AG04449 (cell line): ENCODE data around the gene SCYL3.

Experiments used
- CTCF ChIA-PET: fragments of 350-600 bp; formaldehyde crosslinking; extraction: SDS; loops from one replicate; lab custom pipeline; 2021; ENCODE audit warnings: antibody characterized with exemption; lab: Yijun Ruan, JAX
- POLR2A ChIA-PET: fragments of 400-600, 350-600 bp; formaldehyde crosslinking; extraction: SDS; loops from one replicate; lab custom pipeline; 2020; ENCODE audit warnings: antibody characterized with exemption, inconsistent platforms; lab: Yijun Ruan, JAX
- DNase-seq: peaks from one replicate; pipeline ENCODE4 v3.0.0-alpha.2; 2010; ENCODE audit warnings: low read depth, low spot score
- H3K4me3 ChIP-seq: 2 replicates; pipeline ENCODE4 v1.5.1; 2011; ENCODE audit warnings: low read depth, mild to moderate bottlenecking, control low read depth, low read length
- CTCF ChIP-seq: IDR thresholded peaks from one replicate; pipeline ENCODE4 v1.5.1; 2011; ENCODE audit warnings: mild to moderate bottlenecking, moderate library complexity, low read length, control low read depth, inconsistent platforms; ENCODE audit not compliant: insufficient read depth; ENCODE audit errors: missing control alignments

SCYL3 gene

GRCh38 chr1:169915150-169915549 lies 21.5 kb upstream of the SCYL3 start:
- no peak for DNase-seq
- no peak overlapping the region for H3K4me3 ChIP-seq
- POLR2A ChIA-PET, result no interaction called here
- no peak for TF ChIP-seq CTCF
- CTCF ChIA-PET, result interaction anchor here (6.5 kb wide), 1 partner anchor 13 kb away, joined by 39 read pairs; no protein-coding TSS in a partner anchor

GRCh38 chr1:169914531-169914930 lies 20.8 kb upstream of the SCYL3 start:
- TF ChIP-seq CTCF, result no peak
- CTCF ChIA-PET, result interaction anchor here (6.5 kb wide), 1 partner anchor 13 kb away, joined by 39 read pairs; no protein-coding TSS in a partner anchor
- H3K4me3 ChIP-seq, result no peak overlapping the region
- DNase-seq, result no peak
- POLR2A ChIA-PET, result no interaction called here

- CTCF ChIA-PET, result interaction anchor here (1.1 to 1.7 kb wide), 2 partner anchors 8 to 19 kb away, joined by 3 to 6 read pairs; no protein-coding TSS in a partner anchor
- no peak for TF ChIP-seq CTCF
- H3K4me3 ChIP-seq, result no peak overlapping the region
- DNase-seq, result no peak
- POLR2A ChIA-PET, result no interaction called here
Observed at GRCh38 chr1:169909499-169909898, 15.8 kb upstream of the SCYL3 start.

- DNase-seq, result no peak
- ChIA-PET CTCF (interaction anchor here (1.1 kb wide), 1 partner anchor 22 kb away, joined by 3 read pairs; no protein-coding TSS in a partner anchor), POLR2A (interaction anchor here (1.3 kb wide), 1 partner anchor 13 kb away, joined by 5 read pairs; the partner anchor contains the start of gene SCYL3)
- no peak overlapping the region for H3K4me3 ChIP-seq
- no peak for TF ChIP-seq CTCF
Observed at GRCh38 chr1:169906938-169907337, 13.2 kb upstream of the SCYL3 start.

- CTCF ChIA-PET, result no interaction called here
- POLR2A ChIA-PET, result no interaction called here
- H3K4me3 ChIP-seq, result no peak overlapping the region
- no peak for TF ChIP-seq CTCF
- DNase-seq, result no peak
Observed at GRCh38 chr1:169904834-169905233, 11.1 kb upstream of the SCYL3 start.

GRCh38 chr1:169902751-169903150 lies 9.1 kb upstream of the SCYL3 start:
- TF ChIP-seq CTCF, result no peak
- H3K4me3 ChIP-seq, result no peak overlapping the region
- DNase-seq, result no peak
- POLR2A ChIA-PET, result interaction anchor here (0.6 kb wide), 1 partner anchor 785 kb away, joined by 3 read pairs; no protein-coding TSS in a partner anchor
- CTCF ChIA-PET, result interaction anchor here (1.1 kb wide), 1 partner anchor 8 kb away, joined by 3 read pairs; no protein-coding TSS in a partner anchor
